GM12875 (cell line): ENCODE measurements around the gene STARD13.

Experiments
- H3K4me3 ChIP-seq: one replicate; pipeline ENCODE4 v1.5.1; 2011; ENCODE audit warnings: low read depth, low read length, control low read depth
- TF ChIP-seq, protein P1 (sequence below): IDR thresholded peaks from 2 replicates; pipeline ENCODE4 v1.5.1; 2011; ENCODE audit warnings: low read depth, mild to moderate bottlenecking, control low read depth, inconsistent platforms, low read length, moderate library complexity, borderline replicate concordance; ENCODE audit not compliant: insufficient read depth

The STARD13 gene, protein sequence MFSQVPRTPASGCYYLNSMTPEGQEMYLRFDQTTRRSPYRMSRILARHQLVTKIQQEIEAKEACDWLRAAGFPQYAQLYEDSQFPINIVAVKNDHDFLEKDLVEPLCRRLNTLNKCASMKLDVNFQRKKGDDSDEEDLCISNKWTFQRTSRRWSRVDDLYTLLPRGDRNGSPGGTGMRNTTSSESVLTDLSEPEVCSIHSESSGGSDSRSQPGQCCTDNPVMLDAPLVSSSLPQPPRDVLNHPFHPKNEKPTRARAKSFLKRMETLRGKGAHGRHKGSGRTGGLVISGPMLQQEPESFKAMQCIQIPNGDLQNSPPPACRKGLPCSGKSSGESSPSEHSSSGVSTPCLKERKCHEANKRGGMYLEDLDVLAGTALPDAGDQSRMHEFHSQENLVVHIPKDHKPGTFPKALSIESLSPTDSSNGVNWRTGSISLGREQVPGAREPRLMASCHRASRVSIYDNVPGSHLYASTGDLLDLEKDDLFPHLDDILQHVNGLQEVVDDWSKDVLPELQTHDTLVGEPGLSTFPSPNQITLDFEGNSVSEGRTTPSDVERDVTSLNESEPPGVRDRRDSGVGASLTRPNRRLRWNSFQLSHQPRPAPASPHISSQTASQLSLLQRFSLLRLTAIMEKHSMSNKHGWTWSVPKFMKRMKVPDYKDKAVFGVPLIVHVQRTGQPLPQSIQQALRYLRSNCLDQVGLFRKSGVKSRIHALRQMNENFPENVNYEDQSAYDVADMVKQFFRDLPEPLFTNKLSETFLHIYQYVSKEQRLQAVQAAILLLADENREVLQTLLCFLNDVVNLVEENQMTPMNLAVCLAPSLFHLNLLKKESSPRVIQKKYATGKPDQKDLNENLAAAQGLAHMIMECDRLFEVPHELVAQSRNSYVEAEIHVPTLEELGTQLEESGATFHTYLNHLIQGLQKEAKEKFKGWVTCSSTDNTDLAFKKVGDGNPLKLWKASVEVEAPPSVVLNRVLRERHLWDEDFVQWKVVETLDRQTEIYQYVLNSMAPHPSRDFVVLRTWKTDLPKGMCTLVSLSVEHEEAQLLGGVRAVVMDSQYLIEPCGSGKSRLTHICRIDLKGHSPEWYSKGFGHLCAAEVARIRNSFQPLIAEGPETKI

DNA sequence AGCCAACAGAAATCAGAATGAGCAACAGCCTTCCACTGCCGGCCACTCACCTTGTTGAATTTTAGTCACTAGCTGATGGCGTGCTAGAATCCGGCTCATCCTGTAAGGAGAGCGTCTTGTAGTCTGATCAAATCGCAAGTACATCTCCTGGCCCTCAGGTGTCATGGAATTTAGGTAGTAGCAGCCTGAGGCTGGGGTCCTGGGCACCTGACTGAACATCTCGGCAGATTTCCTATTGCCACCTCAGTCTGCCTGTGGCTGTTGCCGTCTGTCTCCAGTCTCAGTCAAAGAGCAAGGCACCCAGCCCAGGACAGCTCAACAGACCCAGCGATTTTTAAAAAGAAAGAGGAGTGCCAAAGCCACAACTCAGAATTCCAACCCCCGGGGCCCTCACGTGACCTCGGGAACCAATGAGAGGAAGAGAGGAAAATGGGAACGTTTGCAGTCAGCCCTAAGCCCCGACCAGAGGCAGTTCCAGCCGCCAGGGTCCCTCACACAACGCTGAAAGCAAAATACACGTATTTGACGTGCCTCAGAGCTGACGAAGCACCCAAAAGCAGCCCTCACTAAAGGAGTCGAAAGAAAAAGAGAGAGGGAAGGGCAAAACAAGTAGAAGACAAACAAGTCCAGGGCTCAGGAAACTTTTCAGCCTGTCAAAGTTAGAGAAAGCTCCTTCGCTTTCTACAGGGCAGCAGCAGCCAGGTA, at the start of gene STARD13:
TSS of gene STARD13 (minus strand) at position 336 of the 705 bp plus-strand sequence. CDS start at position 219, 117 bp downstream.
- TF ChIP-seq, protein P1, sequence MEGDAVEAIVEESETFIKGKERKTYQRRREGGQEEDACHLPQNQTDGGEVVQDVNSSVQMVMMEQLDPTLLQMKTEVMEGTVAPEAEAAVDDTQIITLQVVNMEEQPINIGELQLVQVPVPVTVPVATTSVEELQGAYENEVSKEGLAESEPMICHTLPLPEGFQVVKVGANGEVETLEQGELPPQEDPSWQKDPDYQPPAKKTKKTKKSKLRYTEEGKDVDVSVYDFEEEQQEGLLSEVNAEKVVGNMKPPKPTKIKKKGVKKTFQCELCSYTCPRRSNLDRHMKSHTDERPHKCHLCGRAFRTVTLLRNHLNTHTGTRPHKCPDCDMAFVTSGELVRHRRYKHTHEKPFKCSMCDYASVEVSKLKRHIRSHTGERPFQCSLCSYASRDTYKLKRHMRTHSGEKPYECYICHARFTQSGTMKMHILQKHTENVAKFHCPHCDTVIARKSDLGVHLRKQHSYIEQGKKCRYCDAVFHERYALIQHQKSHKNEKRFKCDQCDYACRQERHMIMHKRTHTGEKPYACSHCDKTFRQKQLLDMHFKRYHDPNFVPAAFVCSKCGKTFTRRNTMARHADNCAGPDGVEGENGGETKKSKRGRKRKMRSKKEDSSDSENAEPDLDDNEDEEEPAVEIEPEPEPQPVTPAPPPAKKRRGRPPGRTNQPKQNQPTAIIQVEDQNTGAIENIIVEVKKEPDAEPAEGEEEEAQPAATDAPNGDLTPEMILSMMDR, result peak; percentile 16; the same call in 1 of the 2 replicates
- peak within 1 kb of the TSS; percentile 71 for H3K4me3 ChIP-seq

DNA sequence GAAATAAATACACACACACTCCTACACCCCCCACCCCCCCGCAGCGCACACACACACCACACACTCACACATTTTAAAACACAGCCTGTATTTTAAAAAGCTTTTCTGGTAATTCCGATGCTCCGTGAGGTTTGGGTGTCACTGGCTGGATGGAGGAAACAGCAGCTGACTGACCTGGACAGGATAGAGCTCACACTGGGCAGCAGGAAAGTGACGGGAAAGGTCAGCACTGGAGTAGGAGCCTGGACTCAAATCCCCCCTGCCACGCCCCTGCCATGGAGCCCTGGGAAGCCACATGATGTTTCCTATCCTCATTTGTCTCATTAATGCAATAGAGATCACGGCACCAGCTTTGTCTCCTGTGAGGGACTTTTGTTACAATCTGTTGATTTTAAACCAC, 49.3 kb upstream of the STARD13 start:
- TF ChIP-seq, protein P1, result no peak
- no peak overlapping the region for H3K4me3 ChIP-seq

DNA sequence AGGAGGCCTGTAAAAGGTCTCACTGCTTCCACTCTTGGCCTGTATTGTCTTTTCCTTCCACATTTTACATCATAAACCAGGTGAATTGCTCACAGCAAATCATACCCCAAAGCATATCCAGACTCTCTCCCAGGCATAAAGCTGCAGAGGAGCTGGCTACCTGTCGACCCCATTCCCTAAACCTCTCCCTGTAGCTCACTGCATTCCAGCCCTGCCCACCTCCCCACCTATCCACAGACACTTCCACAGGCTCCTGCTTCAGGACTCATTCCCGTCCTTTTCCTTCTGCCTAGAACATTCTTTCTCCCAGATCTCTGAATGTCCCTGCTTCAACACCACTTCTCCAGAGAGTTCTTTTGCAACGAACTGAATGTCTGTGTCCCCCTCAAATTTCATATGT, 46.4 kb upstream of the STARD13 start:
- TF ChIP-seq, protein P1, result no peak
- no peak overlapping the region for H3K4me3 ChIP-seq

DNA sequence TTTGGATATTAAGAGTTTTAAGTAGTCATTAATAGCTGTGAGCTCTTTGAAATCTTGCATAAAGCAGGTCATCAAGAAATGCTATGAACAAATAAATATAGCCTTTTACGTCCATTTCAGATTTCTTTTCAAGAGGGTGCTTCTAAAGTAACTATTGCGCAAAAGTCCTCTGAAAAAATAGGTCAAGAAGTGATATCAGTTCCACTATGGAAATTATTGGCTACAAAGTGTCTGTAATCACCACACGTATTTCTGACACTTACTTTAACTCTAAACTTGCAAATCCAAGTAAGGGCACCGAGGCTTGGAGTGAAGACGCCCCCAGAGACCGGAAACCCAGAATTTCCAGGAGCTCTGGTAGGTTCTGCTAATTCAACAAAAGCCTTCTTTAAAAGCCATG, 44.9 kb upstream of the STARD13 start:
- H3K4me3 ChIP-seq, result no peak overlapping the region
- TF ChIP-seq, protein P1, result no peak

DNA sequence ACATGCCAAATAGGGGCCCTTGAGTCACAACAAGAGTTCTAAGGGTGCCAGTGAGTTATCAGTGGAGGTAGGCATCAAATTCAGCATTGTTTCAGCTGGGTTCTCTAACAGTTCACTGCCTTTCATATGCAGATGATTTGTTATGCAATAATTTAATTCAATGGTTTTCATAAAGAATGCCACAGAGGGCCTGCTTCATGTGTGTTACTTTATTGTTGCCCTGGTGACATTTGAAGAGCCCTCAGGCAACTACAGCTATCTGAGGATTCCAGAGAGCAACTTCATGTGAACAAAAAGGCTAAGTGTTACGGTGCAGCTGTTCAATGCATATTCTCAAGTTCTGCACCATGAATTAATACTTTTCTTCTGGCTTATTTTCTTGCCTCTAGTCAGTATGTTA, 43.1 kb upstream of the STARD13 start:
- TF ChIP-seq, protein P1, result no peak
- H3K4me3 ChIP-seq, result no peak overlapping the region

DNA sequence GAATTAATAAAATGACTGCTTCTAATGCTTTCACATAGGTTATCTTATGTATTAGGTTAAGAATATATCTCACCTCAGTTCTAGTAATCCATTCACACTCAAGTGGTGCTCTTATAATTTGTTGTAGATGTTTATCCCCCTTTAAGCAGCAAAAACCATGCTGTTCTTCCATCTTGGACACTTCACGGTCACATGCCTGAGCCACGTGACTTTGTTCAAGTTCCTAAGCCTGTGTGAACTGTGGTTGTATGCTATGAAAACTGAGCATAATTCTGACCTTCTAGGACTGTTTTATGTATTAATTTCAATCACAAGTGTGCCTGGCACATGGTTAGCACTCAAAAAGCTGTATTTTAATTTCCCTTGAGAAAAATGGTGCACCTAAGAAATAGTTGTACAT, 41.2 kb upstream of the STARD13 start:
- TF ChIP-seq, protein P1, result no peak
- no peak overlapping the region for H3K4me3 ChIP-seq
